DND-41 (cell line): Measurements from ENCODE around the gene ZDHHC13.

Experiments used
- ATAC-seq: fragments of 200-7000 bp; cut with Tn5 transposase; 3 replicates; pipeline ENCODE4 v1.9.1; 2021; ENCODE audit warnings: low read depth; ENCODE audit not compliant: insufficient read depth
- DNase-seq: peaks from one replicate; pipeline ENCODE4 v3.0.0-alpha.2; 2020
- H2AFZ ChIP-seq: 2 replicates; pipeline ENCODE4 v1.6.0; 2012; ENCODE audit warnings: low read depth, low read length
- H3K27ac ChIP-seq: 2 replicates; pipeline ENCODE4 v1.5.1; 2012; ENCODE audit warnings: low read length, inconsistent platforms
- H3K27me3 ChIP-seq: fragments of 200-600 bp; sonication (generic); 2 replicates; pipeline ENCODE4 v1.6.0; 2012; ENCODE audit warnings: low read length, mild to moderate bottlenecking, inconsistent platforms; ENCODE audit not compliant: insufficient read depth, poor library complexity
- H3K36me3 ChIP-seq: 2 replicates; pipeline ENCODE4 v1.5.1; 2012; ENCODE audit warnings: low read length, inconsistent platforms; ENCODE audit not compliant: insufficient read depth
- H3K4me1 ChIP-seq: 2 replicates; pipeline ENCODE4 v1.5.1; 2012; ENCODE audit warnings: mild to moderate bottlenecking, low read length; ENCODE audit not compliant: insufficient read depth
- H3K4me2 ChIP-seq: 2 replicates; pipeline ENCODE4 v1.6.0; 2012; ENCODE audit warnings: mild to moderate bottlenecking, moderate library complexity, low read length, inconsistent platforms; ENCODE audit not compliant: insufficient read depth
- H3K4me3 ChIP-seq, 2 experiments: fragments of 200-600 bp in 1 of 2; shearing (Covaris generic) in 1 of 2; 2 replicates each; pipeline ENCODE4 v1.5.1; 2012 to 2016; ENCODE audit warnings: inconsistent platforms in 2 of 2, low read length in 2 of 2, mild to moderate bottlenecking in 2 of 2, low read depth in 1 of 2, moderate library complexity in 1 of 2
- H3K79me2 ChIP-seq: 2 replicates; pipeline ENCODE4 v1.6.0; 2012; ENCODE audit warnings: low read length, inconsistent platforms; ENCODE audit not compliant: insufficient read depth
- H3K9ac ChIP-seq: 2 replicates; pipeline ENCODE4 v1.6.0; 2012; ENCODE audit warnings: low read depth, mild to moderate bottlenecking, inconsistent platforms, low read length, moderate library complexity
- H3K9me3 ChIP-seq: 2 replicates; pipeline ENCODE4 v1.5.1; 2012; ENCODE audit warnings: low read length, moderate library complexity, mild to moderate bottlenecking, inconsistent platforms; ENCODE audit not compliant: insufficient read depth, severe bottlenecking
- H4K20me1 ChIP-seq: 2 replicates; pipeline ENCODE4 v1.6.0; 2012; ENCODE audit warnings: low read length; ENCODE audit not compliant: insufficient read depth
- EZH2 ChIP-seq: IDR thresholded peaks from 3 replicates; pipeline ENCODE4 v1.6.1; 2012; ENCODE audit warnings: borderline replicate concordance, low read depth, mild to moderate bottlenecking, moderate library complexity, low read length, inconsistent platforms; ENCODE audit not compliant: severe bottlenecking
- TF ChIP-seq, protein P1 (sequence below): IDR thresholded peaks from 2 replicates; pipeline ENCODE4 v1.5.1; 2012; ENCODE audit warnings: borderline replicate concordance, low read length, moderate library complexity, mild to moderate bottlenecking; ENCODE audit not compliant: poor library complexity, severe bottlenecking; ENCODE audit errors: extremely low read depth

The ZDHHC13 gene

DNA sequence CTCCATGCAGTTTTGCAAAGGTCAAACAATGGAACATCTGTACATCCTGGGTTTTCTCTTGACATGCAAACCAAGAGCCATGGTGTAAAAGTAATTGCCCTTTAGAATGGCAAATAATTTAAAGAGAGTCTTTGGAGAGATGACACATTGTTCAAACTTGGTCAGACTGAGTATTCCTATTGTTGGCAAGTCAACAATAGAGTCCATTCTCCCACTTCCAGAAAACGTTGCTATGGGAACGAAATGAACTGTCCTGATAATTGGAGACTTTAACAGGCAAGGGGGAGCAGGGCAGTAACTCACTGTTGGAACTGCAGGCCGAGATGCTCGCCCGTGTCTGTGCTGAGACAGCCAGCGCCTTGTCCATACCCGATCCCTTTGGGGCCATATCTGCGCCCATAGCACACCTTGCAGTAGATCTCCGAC, 70.9 kb downstream of the ZDHHC13 start:
- no peaks in the 10 kb centered on the region for H3K4me1 ChIP-seq
- no peaks in the 10 kb centered on the region for H3K9me3 ChIP-seq
- no peak overlapping the region for H3K9ac ChIP-seq
- no peaks in the 10 kb centered on the region for H3K79me2 ChIP-seq
- no peak overlapping the region for H3K27ac ChIP-seq
- H2AFZ ChIP-seq = no peak overlapping the region
- DNase-seq (no peak), ATAC-seq (no peak)
- H3K36me3 ChIP-seq = no peaks in the 10 kb centered on the region
- no peak overlapping the region for H3K4me3 ChIP-seq
- no peak overlapping the region for H3K4me2 ChIP-seq
- TF ChIP-seq, protein P1, sequence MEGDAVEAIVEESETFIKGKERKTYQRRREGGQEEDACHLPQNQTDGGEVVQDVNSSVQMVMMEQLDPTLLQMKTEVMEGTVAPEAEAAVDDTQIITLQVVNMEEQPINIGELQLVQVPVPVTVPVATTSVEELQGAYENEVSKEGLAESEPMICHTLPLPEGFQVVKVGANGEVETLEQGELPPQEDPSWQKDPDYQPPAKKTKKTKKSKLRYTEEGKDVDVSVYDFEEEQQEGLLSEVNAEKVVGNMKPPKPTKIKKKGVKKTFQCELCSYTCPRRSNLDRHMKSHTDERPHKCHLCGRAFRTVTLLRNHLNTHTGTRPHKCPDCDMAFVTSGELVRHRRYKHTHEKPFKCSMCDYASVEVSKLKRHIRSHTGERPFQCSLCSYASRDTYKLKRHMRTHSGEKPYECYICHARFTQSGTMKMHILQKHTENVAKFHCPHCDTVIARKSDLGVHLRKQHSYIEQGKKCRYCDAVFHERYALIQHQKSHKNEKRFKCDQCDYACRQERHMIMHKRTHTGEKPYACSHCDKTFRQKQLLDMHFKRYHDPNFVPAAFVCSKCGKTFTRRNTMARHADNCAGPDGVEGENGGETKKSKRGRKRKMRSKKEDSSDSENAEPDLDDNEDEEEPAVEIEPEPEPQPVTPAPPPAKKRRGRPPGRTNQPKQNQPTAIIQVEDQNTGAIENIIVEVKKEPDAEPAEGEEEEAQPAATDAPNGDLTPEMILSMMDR = no peak
- no peak for TF ChIP-seq EZH2
- no peaks in the 10 kb centered on the region for H4K20me1 ChIP-seq
- no peaks in the 10 kb centered on the region for H3K27me3 ChIP-seq

GRCh38 chr11:19191530-19192169, 74.7 kb downstream of the ZDHHC13 start:
- no peaks in the 10 kb centered on the region for H4K20me1 ChIP-seq
- ATAC-seq (no peak), DNase-seq (no peak)
- H2AFZ ChIP-seq = no peak overlapping the region
- no peak overlapping the region for H3K27ac ChIP-seq
- no peaks in the 10 kb centered on the region for H3K36me3 ChIP-seq
- H3K27me3 ChIP-seq = no peaks in the 10 kb centered on the region
- no peaks in the 10 kb centered on the region for H3K9me3 ChIP-seq
- H3K4me3 ChIP-seq = no peak overlapping the region
- TF ChIP-seq, protein P1 = no peak
- TF ChIP-seq EZH2 = no peak
- no peaks in the 10 kb centered on the region for H3K79me2 ChIP-seq
- H3K9ac ChIP-seq = no peak overlapping the region
- no peak overlapping the region for H3K4me2 ChIP-seq
- no peaks in the 10 kb centered on the region for H3K4me1 ChIP-seq

- TF ChIP-seq EZH2 = no peak
- TF ChIP-seq, protein P1 = no peak
- ATAC-seq (no peak), DNase-seq (no peak)
- no peak overlapping the region for H3K27ac ChIP-seq
- no peak overlapping the region for H3K4me3 ChIP-seq
- no peaks in the 10 kb centered on the region for H3K79me2 ChIP-seq
- no peak overlapping the region for H3K9ac ChIP-seq
- H3K27me3 ChIP-seq = peaks cover 3% of the 10 kb centered on the region
- H3K36me3 ChIP-seq = no peaks in the 10 kb centered on the region
- no peaks in the 10 kb centered on the region for H3K4me1 ChIP-seq
- no peak overlapping the region for H3K4me2 ChIP-seq
- H4K20me1 ChIP-seq = no peaks in the 10 kb centered on the region
- no peaks in the 10 kb centered on the region for H3K9me3 ChIP-seq
- no peak overlapping the region for H2AFZ ChIP-seq
Observed at GRCh38 chr11:19193916-19194315, 76.9 kb downstream of the ZDHHC13 start.
